RWPE2 (cell line): Measurements from ENCODE around the gene FAM117B.
"Not testable (repeated sequence)": the region's sequence is repeated elsewhere in the genome, so short reads cannot be mapped to it uniquely, and the experiment has no call there.

Source experiments
- ATAC-seq: fragments of 200-7000 bp; cut with Tn5 transposase; 3 replicates; pipeline ENCODE4 v1.9.1; 2021; ENCODE audit warnings: low read depth
- DNase-seq: peaks from one replicate; pipeline ENCODE4 v3.0.0-alpha.2; 2020; ENCODE audit warnings: low spot score
- H3K27ac ChIP-seq: fragments of 450-650 bp; 2 replicates; pipeline ENCODE4 v1.5.1; 2017; ENCODE audit warnings: mild to moderate bottlenecking; ENCODE audit not compliant: poor library complexity, severe bottlenecking
- H3K27me3 ChIP-seq: fragments of 250-450 bp; sonication (Bioruptor Pico); 2 replicates; pipeline ENCODE4 v1.5.1; 2021; ENCODE audit warnings: mild to moderate bottlenecking, moderate library complexity; ENCODE audit not compliant: insufficient read depth, poor library complexity, severe bottlenecking
- H3K36me3 ChIP-seq: fragments of 250-450 bp; sonication (Bioruptor Pico); 2 replicates; pipeline ENCODE4 v1.5.1; 2020; ENCODE audit warnings: low read depth, mild to moderate bottlenecking, moderate library complexity
- H3K4me1 ChIP-seq: fragments of 250-450 bp; sonication (Bioruptor Pico); 2 replicates; pipeline ENCODE4 v1.5.1; 2021; ENCODE audit warnings: mild to moderate bottlenecking, moderate library complexity; ENCODE audit not compliant: insufficient read depth, poor library complexity, severe bottlenecking
- H3K4me3 ChIP-seq: fragments of 250-450 bp; sonication (Bioruptor Pico); 2 replicates; pipeline ENCODE4 v1.5.1; 2021; ENCODE audit warnings: mild to moderate bottlenecking, moderate library complexity; ENCODE audit not compliant: severe bottlenecking
- H3K9me3 ChIP-seq: fragments of 250-450 bp; sonication (Bioruptor Pico); 2 replicates; pipeline ENCODE4 v1.5.1; 2021; ENCODE audit warnings: mild to moderate bottlenecking, moderate library complexity; ENCODE audit not compliant: severe bottlenecking
- CTCF ChIP-seq: fragments of 450-650 bp; IDR thresholded peaks from one replicate; pipeline ENCODE4 v1.5.1; 2017; ENCODE audit warnings: mild to moderate bottlenecking, moderate library complexity; ENCODE audit not compliant: poor library complexity, severe bottlenecking

FAM117B gene

GRCh38 chr2:202669841-202670240 lies 35.1 kb downstream of the FAM117B start:
- Histone ChIP-seq H3K27ac (no peak overlapping the region), H3K9me3 (no peaks in the 10 kb centered on the region), H3K4me1 (no peaks in the 10 kb centered on the region), H3K36me3 (no peaks in the 10 kb centered on the region), H3K4me3 (no peak overlapping the region), H3K27me3 (no peaks in the 10 kb centered on the region)
- ATAC-seq, result no peak
- no peak for TF ChIP-seq CTCF
- DNase-seq, result no peak

DNA sequence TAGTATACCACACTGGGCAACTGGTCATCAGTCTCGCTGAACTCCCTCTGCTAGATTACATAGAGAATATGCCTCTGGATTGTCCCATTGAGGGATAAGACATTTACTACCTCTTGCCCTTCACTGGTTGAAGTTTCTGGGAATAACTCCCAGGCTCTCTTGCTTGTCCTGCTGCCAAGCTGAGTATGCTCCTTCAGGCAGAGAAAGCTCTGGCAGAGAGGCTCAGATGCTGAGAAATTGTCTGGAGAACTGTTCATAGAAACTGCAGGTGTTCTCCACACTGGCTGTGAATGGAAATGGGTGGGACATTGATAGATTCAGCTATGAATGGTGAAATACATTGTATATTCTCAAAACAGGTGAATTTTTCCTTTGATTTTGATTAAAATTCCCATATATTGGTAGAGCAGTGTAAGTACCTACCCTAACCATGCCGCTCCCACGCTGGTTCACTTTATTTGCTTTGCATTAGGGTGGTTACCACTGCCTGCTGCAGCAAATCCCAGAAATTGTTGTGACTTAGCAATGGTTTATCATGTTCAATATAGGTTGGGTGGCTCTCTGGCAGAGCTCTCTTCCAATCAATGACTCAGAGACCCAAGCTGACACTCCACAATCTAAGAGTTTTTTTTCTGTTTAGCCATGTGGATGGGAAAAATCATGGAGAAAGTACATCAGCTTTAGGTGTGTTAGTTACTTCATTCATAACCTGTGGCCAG lies 36.7 kb downstream of the FAM117B start:
- ATAC-seq (no peak), DNase-seq (no peak)
- H3K27me3 ChIP-seq, result no peaks in the 10 kb centered on the region
- H3K27ac ChIP-seq, result no peak overlapping the region
- no peak overlapping the region for H3K4me3 ChIP-seq
- no peaks in the 10 kb centered on the region for H3K4me1 ChIP-seq
- TF ChIP-seq CTCF, result no peak
- no peaks in the 10 kb centered on the region for H3K9me3 ChIP-seq
- H3K36me3 ChIP-seq, result no peaks in the 10 kb centered on the region

- H3K36me3 ChIP-seq, H3K27me3 ChIP-seq, H3K9me3 ChIP-seq, DNase-seq, H3K4me3 ChIP-seq, ATAC-seq, H3K4me1 ChIP-seq, H3K27ac ChIP-seq: not testable (repeated sequence)
These were observed 40.3 kb downstream of the FAM117B start for GRCh38 chr2:202675097-202675496.

DNA sequence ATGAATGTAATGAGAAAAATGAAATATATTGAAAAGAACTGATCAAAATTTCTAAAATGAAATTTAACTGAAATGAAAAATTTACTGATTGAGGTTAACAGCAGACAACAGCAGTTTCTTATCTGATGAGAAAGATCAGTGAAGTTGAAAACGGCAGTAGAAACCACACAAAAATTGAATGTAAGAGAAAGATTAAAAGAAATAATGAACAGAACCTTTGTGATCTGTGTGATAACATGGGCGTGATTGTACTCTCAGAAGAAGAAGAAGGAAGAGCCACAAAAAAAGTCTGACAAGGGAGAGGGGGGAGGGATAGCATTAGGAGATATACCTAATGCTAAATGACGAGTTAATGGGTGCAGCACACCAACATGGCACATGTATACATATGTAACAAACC lies 45.2 kb downstream of the FAM117B start:
- Histone ChIP-seq H3K27ac (no peak overlapping the region), H3K9me3 (no peaks in the 10 kb centered on the region)
- no peak for TF ChIP-seq CTCF

DNA sequence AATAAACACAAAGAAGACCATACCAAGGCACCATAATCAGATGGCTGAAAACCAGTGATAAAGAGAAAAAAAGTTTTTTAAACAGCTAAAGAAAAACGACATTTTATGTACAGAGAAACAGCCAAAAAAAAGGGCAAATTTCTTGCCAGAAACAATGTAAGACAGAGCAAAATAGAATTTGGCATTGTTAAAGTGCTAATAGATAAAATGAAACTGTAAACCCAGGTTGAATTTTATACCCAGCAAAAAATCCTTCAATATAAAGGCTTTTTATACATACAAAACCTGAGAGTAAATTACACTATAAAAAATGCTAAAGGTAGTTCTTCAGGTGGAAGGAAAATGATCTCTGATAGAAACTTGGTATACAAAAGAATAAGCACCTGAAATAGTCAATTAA lies 45.7 kb downstream of the FAM117B start:
- Histone ChIP-seq H3K4me1 (no peaks in the 10 kb centered on the region), H3K9me3 (no peaks in the 10 kb centered on the region), H3K4me3 (no peak overlapping the region), H3K27ac (no peak overlapping the region), H3K36me3 (no peaks in the 10 kb centered on the region), H3K27me3 (no peaks in the 10 kb centered on the region)
- DNase-seq (no peak), ATAC-seq (no peak)
- TF ChIP-seq CTCF, result no peak

More for the DNA sequence above, 45.2 kb downstream of the FAM117B start:
- Histone ChIP-seq H3K36me3 (no peaks in the 10 kb centered on the region), H3K4me3 (no peak overlapping the region), H3K4me1 (no peaks in the 10 kb centered on the region), H3K27me3 (no peaks in the 10 kb centered on the region)
- ATAC-seq (no peak), DNase-seq (no peak)
